Hepatocyte (in vitro differentiated cells): ENCODE results near the gene KCND3.

Experiments used
- EZH2 ChIP-seq: fragments of 200-600 bp; sonication (generic); IDR thresholded peaks from 2 replicates; pipeline ENCODE4 v1.6.1; 2016; ENCODE audit warnings: antibody characterized with exemption, mild to moderate bottlenecking, borderline replicate concordance
- TF ChIP-seq, protein P1 (sequence below): fragments of 200-600 bp; sonication (generic); IDR thresholded peaks from 2 replicates; pipeline ENCODE4 v1.5.1; 2016; ENCODE audit warnings: antibody characterized with exemption, mild to moderate bottlenecking; ENCODE audit not compliant: poor library complexity

DNA sequence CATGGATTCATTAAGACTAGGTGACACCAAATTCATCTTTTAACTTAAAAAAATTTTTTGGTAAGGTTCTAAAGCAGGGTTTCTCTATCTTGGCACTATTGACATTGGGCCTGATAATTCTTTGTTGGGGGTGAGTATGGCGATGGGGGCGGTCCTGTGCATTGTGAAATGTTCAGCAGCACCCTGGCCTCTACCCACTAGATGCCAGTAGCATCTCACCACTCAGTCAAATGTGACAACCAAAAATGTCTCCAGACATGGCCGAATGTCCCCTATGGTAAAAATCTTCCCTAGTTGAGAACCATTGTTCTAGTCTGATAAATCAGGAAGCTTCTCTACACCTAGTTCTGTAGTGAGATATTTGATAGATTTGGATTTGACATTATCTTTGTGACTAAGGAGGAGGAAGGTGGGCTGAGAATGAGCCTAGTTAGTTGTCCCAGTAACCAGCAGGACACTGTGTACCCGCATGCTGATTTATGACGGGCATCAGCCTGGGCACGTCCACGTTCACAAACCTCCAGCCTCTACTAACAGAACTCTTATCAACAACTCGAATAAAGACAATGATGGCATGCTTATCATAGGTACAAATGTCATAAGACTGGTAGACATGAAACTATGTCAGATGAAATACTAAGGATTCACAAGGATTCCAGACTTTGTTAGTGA, 104.6 kb downstream of the KCND3 start:
- TF ChIP-seq, protein P1, sequence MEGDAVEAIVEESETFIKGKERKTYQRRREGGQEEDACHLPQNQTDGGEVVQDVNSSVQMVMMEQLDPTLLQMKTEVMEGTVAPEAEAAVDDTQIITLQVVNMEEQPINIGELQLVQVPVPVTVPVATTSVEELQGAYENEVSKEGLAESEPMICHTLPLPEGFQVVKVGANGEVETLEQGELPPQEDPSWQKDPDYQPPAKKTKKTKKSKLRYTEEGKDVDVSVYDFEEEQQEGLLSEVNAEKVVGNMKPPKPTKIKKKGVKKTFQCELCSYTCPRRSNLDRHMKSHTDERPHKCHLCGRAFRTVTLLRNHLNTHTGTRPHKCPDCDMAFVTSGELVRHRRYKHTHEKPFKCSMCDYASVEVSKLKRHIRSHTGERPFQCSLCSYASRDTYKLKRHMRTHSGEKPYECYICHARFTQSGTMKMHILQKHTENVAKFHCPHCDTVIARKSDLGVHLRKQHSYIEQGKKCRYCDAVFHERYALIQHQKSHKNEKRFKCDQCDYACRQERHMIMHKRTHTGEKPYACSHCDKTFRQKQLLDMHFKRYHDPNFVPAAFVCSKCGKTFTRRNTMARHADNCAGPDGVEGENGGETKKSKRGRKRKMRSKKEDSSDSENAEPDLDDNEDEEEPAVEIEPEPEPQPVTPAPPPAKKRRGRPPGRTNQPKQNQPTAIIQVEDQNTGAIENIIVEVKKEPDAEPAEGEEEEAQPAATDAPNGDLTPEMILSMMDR: no peak
- no peak for TF ChIP-seq EZH2
